Tibial artery (tissue), 4 donors: ENCODE measurements around the gene RTL10.

Experiments
- DNase-seq, 2 donors: peaks; one replicate each; pipeline ENCODE4 v3.0.0-alpha.2; 2019
- H3K27ac ChIP-seq, 2 donors: fragments of 200-600 bp; sonication (generic) in 1 of 2; 1 replicate in 1 of 2; 2 replicates in 1 of 2; pipeline ENCODE4 v1.5.1; 2018 to 2019; ENCODE audit warnings: mild to moderate bottlenecking in 1 of 2
- H3K27me3 ChIP-seq, 2 donors: fragments of 200-600 bp; sonication (generic) in 1 of 2; one replicate each; pipeline versions ENCODE4 v1.5.1 to v1.6.0; 2016 to 2019
- H3K36me3 ChIP-seq, 3 donors: fragments of 200-600 bp; sonication (generic) in 2 of 3; one replicate each; pipeline ENCODE4 v1.5.1; 2016 to 2019; ENCODE audit warnings: mild to moderate bottlenecking in 2 of 3
- H3K4me1 ChIP-seq, 4 donors: fragments of 200-600 bp; sonication (generic) in 2 of 4; 1 replicate in 3 of 4; 2 replicates in 1 of 4; pipeline ENCODE4 v1.5.1; 2016 to 2019
- H3K4me3 ChIP-seq, 2 donors: fragments of 200-600 bp; sonication (generic) in 1 of 2; 1 replicate in 1 of 2; 2 replicates in 1 of 2; pipeline ENCODE4 v1.5.1; 2018 to 2019; ENCODE audit warnings: mild to moderate bottlenecking in 2 of 2
- H3K9me3 ChIP-seq, 3 donors: fragments of 200-600 bp; sonication (generic) in 1 of 3; one replicate each; pipeline ENCODE4 v1.5.1; 2016 to 2019
- intact Hi-C: fragments of 100-400 bp; cut with DNase I; formaldehyde crosslinking; loops from one replicate; pipeline ENCODE4 v1.15.0; 2023; ENCODE audit warnings: low total_unique reads
- TF ChIP-seq, protein P1 (sequence below), 2 experiments: fragments of 200-600 bp in 1 of 2; fragments of 450-650 bp in 1 of 2; IDR thresholded peaks; one replicate each; pipeline ENCODE4 v1.5.1; 2017 to 2019; ENCODE audit warnings: antibody characterized with exemption in 2 of 2, mild to moderate bottlenecking in 1 of 2, moderate library complexity in 1 of 2

The RTL10 gene

DNA sequence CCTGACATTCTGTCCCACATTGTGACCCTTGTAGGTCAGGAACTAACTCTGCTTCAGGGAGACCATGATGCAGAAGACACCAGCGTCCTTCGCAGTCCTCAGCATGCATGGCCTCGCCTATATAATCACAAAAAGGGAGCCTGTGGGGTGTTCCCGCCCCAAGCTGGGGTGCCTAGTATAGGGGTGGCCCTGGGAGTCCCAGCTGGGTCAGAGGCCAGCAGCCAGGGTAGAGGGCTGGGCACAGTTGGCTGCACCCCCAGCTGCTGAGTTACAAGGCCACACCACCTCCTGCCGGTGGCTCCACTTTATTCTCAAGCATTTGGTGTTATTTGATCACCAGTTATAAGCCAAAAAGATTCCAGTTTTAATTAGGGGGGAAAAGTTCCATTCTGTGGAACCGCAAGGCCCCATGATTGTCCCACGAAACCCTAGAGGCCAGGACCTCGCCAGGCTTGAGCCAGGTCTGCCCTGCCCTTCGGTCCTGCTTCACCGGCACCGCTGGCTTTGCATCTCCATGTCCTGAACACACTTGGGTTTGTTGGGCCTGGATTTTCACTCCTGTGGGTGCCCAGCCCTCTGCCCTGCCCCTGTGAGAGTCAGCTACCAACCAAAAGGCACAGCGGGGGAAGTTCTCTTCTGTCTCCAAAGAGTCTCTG, 15.0 kb upstream of the RTL10 start:
- peak; percentile 14 to 42 for DNase-seq
- TF ChIP-seq, protein P1, sequence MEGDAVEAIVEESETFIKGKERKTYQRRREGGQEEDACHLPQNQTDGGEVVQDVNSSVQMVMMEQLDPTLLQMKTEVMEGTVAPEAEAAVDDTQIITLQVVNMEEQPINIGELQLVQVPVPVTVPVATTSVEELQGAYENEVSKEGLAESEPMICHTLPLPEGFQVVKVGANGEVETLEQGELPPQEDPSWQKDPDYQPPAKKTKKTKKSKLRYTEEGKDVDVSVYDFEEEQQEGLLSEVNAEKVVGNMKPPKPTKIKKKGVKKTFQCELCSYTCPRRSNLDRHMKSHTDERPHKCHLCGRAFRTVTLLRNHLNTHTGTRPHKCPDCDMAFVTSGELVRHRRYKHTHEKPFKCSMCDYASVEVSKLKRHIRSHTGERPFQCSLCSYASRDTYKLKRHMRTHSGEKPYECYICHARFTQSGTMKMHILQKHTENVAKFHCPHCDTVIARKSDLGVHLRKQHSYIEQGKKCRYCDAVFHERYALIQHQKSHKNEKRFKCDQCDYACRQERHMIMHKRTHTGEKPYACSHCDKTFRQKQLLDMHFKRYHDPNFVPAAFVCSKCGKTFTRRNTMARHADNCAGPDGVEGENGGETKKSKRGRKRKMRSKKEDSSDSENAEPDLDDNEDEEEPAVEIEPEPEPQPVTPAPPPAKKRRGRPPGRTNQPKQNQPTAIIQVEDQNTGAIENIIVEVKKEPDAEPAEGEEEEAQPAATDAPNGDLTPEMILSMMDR (IDR thresholded peaks at IDR 0.05) = no peak
- no peak overlapping the region for H3K27ac ChIP-seq
- intact Hi-C loops = no loop called here
- peaks cover 0 to 16% (median 0%) of the 10 kb centered on the region in 4 donors for H3K4me1 ChIP-seq
- no peak overlapping the region for H3K4me3 ChIP-seq
- no peaks in the 10 kb centered on the region for H3K36me3 ChIP-seq
- no peaks in the 10 kb centered on the region for H3K27me3 ChIP-seq
- H3K9me3 ChIP-seq = no peaks in the 10 kb centered on the region

DNA sequence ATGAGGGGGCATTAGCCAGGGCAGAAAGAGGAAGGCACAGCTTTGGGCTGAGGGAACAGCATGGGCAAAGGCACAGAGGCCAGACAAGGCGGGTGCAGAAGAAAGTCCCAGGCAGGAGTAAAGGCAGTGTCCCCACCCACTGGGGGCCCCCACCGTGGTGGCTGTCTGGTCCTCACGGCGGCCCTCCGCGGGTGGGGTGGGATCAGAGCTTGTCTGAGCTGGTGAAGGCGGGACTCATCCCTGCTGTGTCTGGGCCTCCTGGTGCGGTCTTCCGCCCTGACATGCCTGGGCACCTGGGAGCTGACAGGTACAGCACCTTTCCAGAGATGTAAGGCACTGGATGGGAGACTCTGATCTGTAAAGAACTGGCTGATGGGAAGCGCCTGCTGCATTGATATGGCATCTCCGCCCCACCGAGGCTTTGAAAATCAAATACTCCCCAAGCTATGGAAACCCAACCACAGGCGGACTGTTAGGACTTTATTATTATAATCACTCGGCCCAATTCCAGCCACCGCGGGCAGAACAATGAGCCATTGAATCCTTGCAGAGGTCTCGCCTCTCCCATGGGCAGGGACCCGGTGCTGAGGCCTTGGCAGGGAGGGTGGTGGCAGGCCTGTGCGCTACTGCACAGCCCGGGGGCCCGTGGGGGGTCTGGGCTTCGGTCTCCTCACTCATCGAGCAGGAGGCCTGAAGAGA, 14.2 kb upstream of the RTL10 start:
- Histone ChIP-seq H3K27me3 (no peaks in the 10 kb centered on the region), H3K9me3 (no peaks in the 10 kb centered on the region), H3K4me1 (peaks cover 0 to 12% (median 0%) of the 10 kb centered on the region in 4 donors), H3K4me3 (no peak overlapping the region), H3K27ac (no peak overlapping the region), H3K36me3 (no peaks in the 10 kb centered on the region)
- intact Hi-C loops = no loop called here
- DNase-seq = peak; percentile 19 to 62
- TF ChIP-seq, protein P1 (IDR thresholded peaks at IDR 0.05) = no peak

DNA sequence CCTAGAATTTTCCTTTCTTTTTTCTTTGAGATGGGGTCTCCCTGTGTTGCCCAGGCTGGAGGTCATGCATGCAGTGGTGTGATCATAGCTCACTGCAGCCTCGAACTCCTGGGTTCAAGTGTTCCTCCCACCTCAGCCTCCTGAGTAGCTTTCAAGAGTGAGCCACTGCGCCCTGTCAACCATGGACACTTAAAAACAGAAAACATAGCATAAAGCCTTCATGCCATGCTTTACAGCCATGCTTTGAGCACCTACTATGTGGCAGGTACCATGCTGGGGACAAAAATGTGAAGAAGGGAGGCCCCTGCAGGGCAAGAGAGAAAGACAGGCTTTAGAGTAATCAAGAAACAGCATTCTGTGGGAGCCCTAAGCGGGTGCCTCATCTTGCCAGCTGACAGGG, 13.7 kb upstream of the RTL10 start:
- H3K36me3 ChIP-seq = no peaks in the 10 kb centered on the region
- H3K27ac ChIP-seq = no peak overlapping the region
- DNase-seq = peak in 1 of 2 donors; percentile 12
- TF ChIP-seq, protein P1 (IDR thresholded peaks at IDR 0.05) = no peak
- intact Hi-C loops = no loop called here
- peaks cover 0 to 7% (median 0%) of the 10 kb centered on the region in 4 donors for H3K4me1 ChIP-seq
- no peaks in the 10 kb centered on the region for H3K27me3 ChIP-seq
- no peaks in the 10 kb centered on the region for H3K9me3 ChIP-seq
- H3K4me3 ChIP-seq = no peak overlapping the region

DNA sequence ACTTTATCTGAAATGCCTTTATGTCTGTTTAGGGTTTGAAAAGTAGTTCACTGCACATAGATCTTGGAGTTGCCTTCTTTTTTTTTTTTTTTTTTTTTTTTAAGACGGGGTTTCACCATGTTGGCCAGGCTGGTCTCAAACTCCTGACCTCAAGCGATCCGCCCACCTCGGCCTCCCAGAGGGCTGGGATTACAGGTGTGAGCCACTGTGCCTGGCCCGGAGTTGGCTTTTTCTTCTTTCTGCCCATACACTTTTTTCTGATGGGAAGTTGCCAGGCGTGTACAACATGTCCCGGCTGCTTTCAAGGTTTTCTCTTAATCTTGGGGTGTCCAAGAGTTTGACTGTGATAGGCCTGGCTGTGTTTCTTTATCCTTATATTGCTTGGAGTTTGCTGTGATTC, 12.9 kb upstream of the RTL10 start:
- Histone ChIP-seq H3K27me3 (no peaks in the 10 kb centered on the region), H3K4me3 (no peak overlapping the region), H3K4me1 (peaks cover 0 to under 1% (median 0%) of the 10 kb centered on the region in 4 donors), H3K9me3 (no peaks in the 10 kb centered on the region), H3K36me3 (no peaks in the 10 kb centered on the region), H3K27ac (no peak overlapping the region)
- intact Hi-C loops = no loop called here
- TF ChIP-seq, protein P1 (IDR thresholded peaks at IDR 0.05) = no peak
- DNase-seq = peak; percentile 7 to 55

DNA sequence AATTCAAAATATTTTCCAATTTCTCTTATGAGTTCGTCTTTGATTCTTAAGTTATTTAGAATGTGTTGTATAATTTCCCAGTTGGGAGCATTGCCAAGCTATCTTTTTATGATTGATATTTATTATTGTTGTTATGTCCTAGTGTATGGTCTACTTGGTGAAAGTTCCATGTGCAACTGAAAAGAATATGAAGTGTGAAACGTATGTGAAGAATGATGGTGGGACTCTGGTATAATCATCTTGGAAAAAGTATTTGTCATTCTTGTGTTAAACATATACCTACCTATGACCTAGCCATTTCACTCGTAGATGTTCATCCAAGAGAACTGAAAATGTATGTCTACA, 12.0 kb upstream of the RTL10 start:
- no peak for DNase-seq
- H3K4me3 ChIP-seq = no peak overlapping the region
- intact Hi-C loops = no loop called here
- TF ChIP-seq, protein P1 (IDR thresholded peaks at IDR 0.05) = no peak
- H3K9me3 ChIP-seq = no peaks in the 10 kb centered on the region
- no peak overlapping the region for H3K27ac ChIP-seq
- no peaks in the 10 kb centered on the region for H3K27me3 ChIP-seq
- H3K4me1 ChIP-seq = no peaks in the 10 kb centered on the region
- no peaks in the 10 kb centered on the region for H3K36me3 ChIP-seq
